ENCODE results near the gene LGALS1. TPM values are rescaled to one million over a fixed set of nuclear protein-coding genes. Genes with fewer than 3 reads are reported as not detected.
A peak's percentile ranks its signal among the peaks of the same experiment; 100 is the strongest.

LGALS1 gene
- 5,596 TPM for polyA plus RNA-seq (2013, experiment 1 of 2; ENCODE audit: insufficient read length)
- polyA plus RNA-seq (2013, experiment 2 of 2; ENCODE audit: insufficient read length), result 5,486 TPM

GRCh38 chr22:37674951-37675929, at the start of gene LGALS1:
TSS of gene LGALS1 (plus strand) at chr22:37675636. CDS start at chr22:37675703, 67 bp downstream.
- DNase-seq, result peak; percentile 99

DNA sequence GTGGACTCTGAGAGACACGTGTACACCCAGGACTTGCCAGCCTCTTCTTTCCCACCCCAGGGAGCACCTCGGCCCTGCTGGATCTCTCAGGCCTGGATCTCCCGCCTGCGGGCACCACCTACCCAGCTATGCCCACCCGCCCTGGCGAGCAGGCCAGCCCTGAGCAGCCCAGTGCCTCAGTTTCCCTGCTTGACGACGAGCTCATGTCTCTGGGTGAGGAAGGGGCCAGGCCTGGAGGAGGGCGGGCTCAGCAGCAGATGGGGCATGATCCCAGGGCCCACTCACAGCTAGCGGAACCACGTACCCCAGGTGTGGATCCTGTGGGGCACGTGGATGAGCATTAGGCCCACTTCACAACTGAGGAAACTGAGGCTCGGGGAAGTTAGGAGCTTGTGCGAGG, 49.7 kb upstream of the LGALS1 start:
- no peak for DNase-seq

GRCh38 chr22:37626144-37626543, 49.3 kb upstream of the LGALS1 start:
- no peak for DNase-seq

- no peak for DNase-seq
These were observed 48.8 kb upstream of the LGALS1 start for GRCh38 chr22:37626556-37627075.

GRCh38 chr22:37627121-37627520, 48.3 kb upstream of the LGALS1 start:
- DNase-seq, result no peak

DNA sequence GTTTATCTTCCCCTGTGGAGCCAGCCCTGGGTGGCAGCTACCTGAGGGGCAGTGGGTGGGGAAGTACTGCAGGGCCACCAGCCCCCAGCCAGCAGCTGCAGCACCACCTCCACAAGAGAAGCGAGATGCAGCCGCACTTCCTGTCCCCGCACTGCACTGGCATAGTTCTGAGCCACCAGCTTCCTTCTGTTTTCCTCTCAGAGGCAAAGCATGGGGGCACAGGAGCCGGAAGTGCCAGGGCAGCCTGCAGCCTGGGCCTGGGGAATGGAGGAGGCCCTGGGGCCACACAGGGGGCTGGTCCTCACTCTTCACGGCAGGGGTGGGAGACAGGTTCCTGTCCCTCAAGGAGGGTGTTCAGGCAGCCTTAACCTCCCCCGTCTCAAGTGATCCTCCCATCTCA, 47.9 kb upstream of the LGALS1 start:
- no peak for DNase-seq

DNA sequence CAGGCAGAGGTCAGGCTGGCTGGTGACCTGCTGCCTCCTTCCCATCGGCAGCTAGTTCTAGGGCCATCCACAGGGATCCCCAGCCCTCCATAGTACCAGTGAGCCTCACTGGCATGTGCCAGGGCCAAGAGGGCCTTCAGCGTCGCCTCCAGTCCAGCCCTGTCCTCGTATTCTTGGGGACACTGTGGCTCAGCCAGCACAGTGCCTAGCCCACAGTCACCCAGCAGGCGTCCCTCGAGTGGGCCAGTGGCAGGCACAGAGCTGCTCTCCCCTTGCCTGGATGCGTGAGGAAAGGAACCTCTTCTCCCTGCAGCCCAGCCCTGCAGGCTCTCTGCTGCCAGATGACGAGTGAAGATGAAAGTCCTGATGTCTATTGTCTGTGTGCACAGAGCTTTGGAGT, 46.6 kb upstream of the LGALS1 start:
- DNase-seq, result no peak

GRCh38 chr22:37629928-37630327, 45.5 kb upstream of the LGALS1 start:
- no peak for DNase-seq

- DNase-seq, result no peak
These were observed 44.5 kb upstream of the LGALS1 start for GRCh38 chr22:37630839-37631435.

DNA sequence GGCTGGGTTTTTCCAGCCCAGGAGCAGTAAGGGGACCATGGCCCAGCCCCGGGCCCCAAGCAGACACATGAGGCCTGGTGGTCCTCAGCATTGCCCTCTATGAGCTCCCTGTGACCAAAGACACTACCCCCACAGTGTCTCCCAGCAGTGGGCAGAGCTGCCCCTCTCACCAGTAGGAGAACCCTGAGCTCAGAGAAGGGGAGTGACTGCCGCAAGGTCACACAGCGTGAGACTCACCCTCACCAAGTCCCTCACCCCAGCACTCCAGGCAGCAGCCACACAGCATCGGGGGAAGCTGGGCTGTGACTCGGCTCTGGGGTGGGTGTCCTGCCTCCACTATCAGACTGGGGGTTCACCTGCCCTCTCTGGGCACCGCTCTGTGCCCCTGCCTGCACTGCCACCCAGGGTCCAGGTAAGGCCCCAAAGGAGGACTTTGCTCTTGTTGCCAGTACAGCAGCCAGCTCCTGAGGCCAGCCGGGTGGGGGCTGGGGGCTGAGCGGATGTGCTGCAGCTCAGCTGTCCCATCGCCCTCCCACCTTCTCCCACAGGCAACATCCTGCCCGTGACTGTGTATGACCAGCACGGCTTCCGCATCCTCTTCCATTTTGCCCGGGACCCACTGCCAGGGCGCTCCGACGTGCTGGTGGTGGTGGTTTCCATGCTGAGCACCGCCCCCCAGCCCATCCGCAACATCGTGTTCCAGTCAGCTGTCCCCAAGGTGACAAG, 43.8 kb upstream of the LGALS1 start:
- no peak for DNase-seq

GRCh38 chr22:37632174-37633088, 43.0 kb upstream of the LGALS1 start:
- DNase-seq, result no peak

GRCh38 chr22:37633089-37633624, 42.3 kb upstream of the LGALS1 start:
- DNase-seq, result no peak

DNA sequence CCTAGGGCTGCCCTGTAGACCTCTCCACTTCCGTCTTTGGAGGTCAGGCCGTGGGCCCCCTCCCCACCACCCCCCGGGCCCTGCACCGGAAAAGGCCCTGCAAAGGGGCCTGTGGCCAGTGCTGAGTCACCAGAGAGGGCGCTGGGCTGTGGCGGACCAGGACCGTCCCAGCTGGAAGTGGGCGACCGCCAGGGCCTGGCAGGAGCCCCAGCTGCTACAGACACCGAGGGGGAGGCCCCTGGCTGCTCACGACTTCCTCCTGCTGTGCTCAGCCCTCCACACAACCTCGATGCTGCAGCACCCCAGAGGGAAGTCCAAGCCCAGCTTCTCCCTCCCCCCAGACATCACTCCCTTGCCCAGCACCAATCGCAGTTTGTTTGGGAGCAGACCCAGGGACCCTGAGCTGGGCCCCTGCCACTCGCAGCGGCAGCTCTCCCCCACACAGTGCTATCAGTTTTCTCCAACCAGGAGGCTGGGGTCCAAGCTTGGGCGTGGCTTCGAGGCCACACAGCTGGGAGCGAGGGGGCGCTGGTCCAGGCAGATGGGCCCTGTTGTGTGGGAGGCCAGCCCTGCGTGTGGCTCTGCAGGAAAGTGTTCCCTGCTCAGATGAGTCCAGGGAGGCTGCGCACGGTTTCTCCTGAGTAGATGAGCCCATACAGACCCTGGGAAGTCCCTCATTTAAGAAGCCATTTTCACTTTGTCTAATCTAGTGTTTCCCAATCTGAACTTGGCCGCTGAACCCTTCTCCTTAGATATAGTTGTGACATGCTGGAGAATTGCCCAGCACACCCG, 41.6 kb upstream of the LGALS1 start:
- DNase-seq, result peak; percentile 87

GRCh38 chr22:37634417-37634924, 41.0 kb upstream of the LGALS1 start:
- DNase-seq, result no peak

DNA sequence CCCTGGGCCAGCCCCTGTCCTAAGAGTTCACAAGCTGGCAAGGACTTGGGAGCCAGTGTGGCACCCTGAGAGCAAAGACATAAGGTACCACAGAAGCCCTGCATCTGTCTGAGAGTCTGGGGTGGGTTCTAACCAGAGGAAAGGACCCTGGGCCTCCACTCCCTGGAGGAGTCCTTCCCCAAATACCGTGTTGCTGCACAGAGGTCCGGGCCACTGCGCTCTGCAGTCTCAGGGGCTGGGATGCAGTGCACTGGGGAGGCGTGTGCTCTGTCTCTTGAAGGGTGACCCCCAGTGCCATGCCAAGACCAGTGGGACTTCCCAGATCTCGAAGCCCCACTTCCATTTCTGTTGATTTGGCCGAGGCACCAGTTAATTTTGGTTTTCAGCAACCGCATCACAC, 40.3 kb upstream of the LGALS1 start:
- DNase-seq, result no peak

GRCh38 chr22:37636186-37636948, 39.1 kb upstream of the LGALS1 start:
- DNase-seq, result peak; percentile 32

GRCh38 chr22:37636949-37637273, 38.5 kb upstream of the LGALS1 start:
- DNase-seq, result no peak

DNA sequence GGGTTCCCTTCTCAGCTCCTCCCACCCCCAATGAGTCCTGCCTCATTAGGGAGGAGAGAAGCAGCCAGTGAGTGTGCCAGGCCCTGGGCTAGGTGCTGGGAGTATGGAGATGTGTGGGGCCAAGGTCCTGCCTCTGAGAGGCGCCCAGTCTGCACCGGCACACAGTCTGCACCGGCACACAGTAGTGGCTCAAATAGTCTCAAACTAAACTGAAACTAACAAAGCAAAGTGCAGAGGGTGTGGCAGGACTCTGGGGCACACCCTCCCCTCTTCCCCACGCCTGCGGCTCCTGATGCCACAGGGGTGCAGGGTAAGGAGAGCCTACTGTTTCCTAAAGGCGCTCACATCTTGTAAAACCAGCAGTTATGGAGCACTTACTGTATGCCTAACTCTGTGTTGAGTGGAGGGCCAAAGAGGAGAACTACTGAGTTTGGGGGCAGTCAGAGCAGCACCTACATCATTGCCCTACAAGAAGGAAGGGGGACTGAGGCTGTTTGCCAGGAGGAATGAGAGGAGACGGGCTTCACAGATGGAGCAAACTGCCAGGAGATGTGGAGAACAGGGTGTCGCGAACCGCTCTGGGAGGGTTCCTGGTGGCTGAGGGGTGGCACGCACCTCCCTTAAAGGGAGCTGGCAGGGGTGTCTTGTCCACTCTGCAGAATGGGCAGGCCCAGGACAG, 36.9 kb upstream of the LGALS1 start:
- DNase-seq, result no peak

Measured in fibroblast of skin of abdomen (primary cell).